MCF 10A (cell line): ENCODE results near the gene ADARB2. TPM values are rescaled to one million over a fixed set of nuclear protein-coding genes. Genes with fewer than 3 reads are reported as not detected.
A peak's percentile ranks its signal among the peaks of the same experiment; 100 is the strongest.

Experiments used
- BruUV-seq: library from RNA; stranded (reverse); fragments of 400-500 nt; replicated peaks from 2 replicates; lab custom pipeline; 2021; lab: Mats Ljungman, UMichigan
- CTCF ChIA-PET: fragments of 300-600 bp; sonication (Branson Sonifier 250); formaldehyde crosslinking; extraction: SDS; loops from one replicate; lab custom pipeline; 2021; ENCODE audit warnings: antibody characterized with exemption, inconsistent platforms; lab: Yijun Ruan, JAX
- POLR2A ChIA-PET: fragments of 300-600, 350-650 bp; sonication (Branson Sonifier 250); formaldehyde crosslinking; extraction: SDS; loops from one replicate; lab custom pipeline; 2020; ENCODE audit warnings: antibody characterized with exemption, inconsistent platforms; lab: Yijun Ruan, JAX
- DNase-seq: peaks from one replicate; pipeline ENCODE4 v3.0.0-alpha.2; 2018; ENCODE audit not compliant: unreplicated experiment
- H3K27ac Mint-ChIP-seq: one replicate; pipeline ENCODE4 v1.8.0; 2022; ENCODE audit warnings: mild to moderate bottlenecking, low read depth, mixed read lengths; ENCODE audit not compliant: unreplicated experiment
- H3K27me3 Mint-ChIP-seq: one replicate; pipeline ENCODE4 v1.8.0; 2022; ENCODE audit warnings: mixed read lengths; ENCODE audit not compliant: insufficient read depth, unreplicated experiment
- H3K36me3 Mint-ChIP-seq: one replicate; pipeline ENCODE4 v1.8.0; 2022; ENCODE audit warnings: mild to moderate bottlenecking, moderate library complexity, mixed read lengths; ENCODE audit not compliant: insufficient read depth, unreplicated experiment
- H3K4me1 Mint-ChIP-seq: one replicate; pipeline ENCODE4 v1.8.0; 2022; ENCODE audit warnings: mixed read lengths; ENCODE audit not compliant: insufficient read depth, unreplicated experiment
- H3K4me3 Mint-ChIP-seq: one replicate; pipeline ENCODE4 v1.8.0; 2022; ENCODE audit warnings: mild to moderate bottlenecking, moderate library complexity, mixed read lengths; ENCODE audit not compliant: unreplicated experiment
- H3K9me3 Mint-ChIP-seq: one replicate; pipeline ENCODE4 v1.8.0; 2022; ENCODE audit warnings: mixed read lengths; ENCODE audit not compliant: unreplicated experiment
- CTCF ChIP-seq: fragments of 200-600 bp; IDR thresholded peaks from one replicate; pipeline ENCODE4 v1.8.0; 2022; ENCODE audit warnings: antibody characterized with exemption, mild to moderate bottlenecking; ENCODE audit not compliant: unreplicated experiment
- intact Hi-C: fragments of 100-400 bp; cut with micrococcal nuclease; formaldehyde crosslinking; loops from 2 replicates; pipeline ENCODE4 v1.14.1; 2022
- total RNA-seq: library from RNA; stranded (reverse); gene quantifications from 2 replicates; pipeline ENCODE4 v1.2.3, GENCODE V29; 2022

ADARB2 gene
- total RNA-seq, 1 experiment from 2014 or later = 0.96 TPM

GRCh38 chr10:1499359-1499957 is 237.9 kb downstream of the ADARB2 start:
- Mint-ChIP-seq H3K9me3 (peaks cover 4% of the 10 kb centered on the region), H3K4me3 (no peak overlapping the region), H3K36me3 (no peaks in the 10 kb centered on the region), H3K4me1 (no peaks in the 10 kb centered on the region), H3K27ac (no peak overlapping the region), H3K27me3 (no peaks in the 10 kb centered on the region)
- POLR2A ChIA-PET = no interaction called here
- CTCF ChIA-PET = no interaction called here
- intact Hi-C loops = no loop called here
- no peak for TF ChIP-seq CTCF
- no TSS peak for BruUV-seq
- peak; percentile 15 for DNase-seq

- H3K4me1 Mint-ChIP-seq = no peaks in the 10 kb centered on the region
- H3K36me3 Mint-ChIP-seq = no peaks in the 10 kb centered on the region
- ChIA-PET POLR2A (no interaction called here), CTCF (no interaction called here)
- no peaks in the 10 kb centered on the region for H3K9me3 Mint-ChIP-seq
- peak; percentile 53 for DNase-seq
- H3K27ac Mint-ChIP-seq = no peak overlapping the region
- no peak overlapping the region for H3K4me3 Mint-ChIP-seq
- BruUV-seq = no TSS peak
- TF ChIP-seq CTCF = no peak
- no peaks in the 10 kb centered on the region for H3K27me3 Mint-ChIP-seq
- intact Hi-C loops = no loop called here
Measured at GRCh38 chr10:1498746-1499358, 238.5 kb downstream of the ADARB2 start.

- H3K4me3 Mint-ChIP-seq = no peak overlapping the region
- H3K27ac Mint-ChIP-seq = no peak overlapping the region
- H3K4me1 Mint-ChIP-seq = no peaks in the 10 kb centered on the region
- no TSS peak for BruUV-seq
- intact Hi-C loops = no loop called here
- no peaks in the 10 kb centered on the region for H3K27me3 Mint-ChIP-seq
- no peak for TF ChIP-seq CTCF
- DNase-seq = no peak
- no peaks in the 10 kb centered on the region for H3K36me3 Mint-ChIP-seq
- POLR2A ChIA-PET = no interaction called here
- CTCF ChIA-PET = no interaction called here
- no peaks in the 10 kb centered on the region for H3K9me3 Mint-ChIP-seq
Measured at GRCh38 chr10:1495915-1496517, 241.3 kb downstream of the ADARB2 start.

GRCh38 chr10:1492641-1493040 is 244.7 kb downstream of the ADARB2 start:
- DNase-seq = no peak
- CTCF ChIA-PET = interaction anchor here (0.6 kb wide), 1 partner anchor 8 kb away, joined by 3 read pairs; no protein-coding TSS in a partner anchor
- Mint-ChIP-seq H3K36me3 (no peaks in the 10 kb centered on the region), H3K27me3 (no peaks in the 10 kb centered on the region), H3K9me3 (no peaks in the 10 kb centered on the region), H3K4me3 (no peak overlapping the region), H3K27ac (no peak overlapping the region), H3K4me1 (no peaks in the 10 kb centered on the region)
- BruUV-seq = no TSS peak
- POLR2A ChIA-PET = no interaction called here
- intact Hi-C loops = no loop called here
- TF ChIP-seq CTCF = no peak
